ENCODE data around the gene HERC3.

Gene HERC3

GRCh38 chr4:88629826-88630225 is 37.5 kb downstream of the HERC3 start:
- no peak for TF ChIP-seq CTCF (IDR thresholded peaks at IDR 0.05)
- DNase-seq (ENCODE audit: low spot score), result no peak

GRCh38 chr4:88630756-88631155 is 38.5 kb downstream of the HERC3 start:
- Histone ChIP-seq H3K27ac (no peak overlapping the region), H3K4me3 (no peak overlapping the region)
- TF ChIP-seq CTCF (IDR thresholded peaks at IDR 0.05), result no peak
- DNase-seq (ENCODE audit: low spot score), result no peak

More at GRCh38 chr4:88629826-88630225, 37.5 kb downstream of the HERC3 start:
- Histone ChIP-seq H3K27ac (peak overlapping the region in 1 of 2 donors; percentile 8), H3K4me3 (no peak overlapping the region)

GRCh38 chr4:88643932-88644331 is 51.7 kb downstream of the HERC3 start:
- no peak overlapping the region for H3K4me3 ChIP-seq
- no peak for TF ChIP-seq CTCF (IDR thresholded peaks at IDR 0.05)
- no peak for DNase-seq (ENCODE audit: low spot score)
- H3K27ac ChIP-seq, result no peak overlapping the region

GRCh38 chr4:88645994-88646393 is 53.7 kb downstream of the HERC3 start:
- Histone ChIP-seq H3K27ac (no peak overlapping the region), H3K4me3 (no peak overlapping the region)
- TF ChIP-seq CTCF (IDR thresholded peaks at IDR 0.05), result no peak
- no peak for DNase-seq (ENCODE audit: low spot score)

GRCh38 chr4:88646528-88647280 is 54.4 kb downstream of the HERC3 start:
- no peak for DNase-seq (ENCODE audit: low spot score)
- H3K27ac ChIP-seq, result no peak overlapping the region
- no peak overlapping the region for H3K4me3 ChIP-seq
- no peak for TF ChIP-seq CTCF (IDR thresholded peaks at IDR 0.05)

- no peak for TF ChIP-seq CTCF (IDR thresholded peaks at IDR 0.05)
- no peak overlapping the region for H3K27ac ChIP-seq
- DNase-seq (ENCODE audit: low spot score), result no peak
- H3K4me3 ChIP-seq, result no peak overlapping the region
Measured at GRCh38 chr4:88649716-88650115, 57.4 kb downstream of the HERC3 start.

GRCh38 chr4:88653371-88653946 is 61.2 kb downstream of the HERC3 start:
- no peak for TF ChIP-seq CTCF (IDR thresholded peaks at IDR 0.05)
- H3K4me3 ChIP-seq, result no peak overlapping the region
- no peak for DNase-seq (ENCODE audit: low spot score)
- no peak overlapping the region for H3K27ac ChIP-seq

All from coronary artery (tissue), 2 donors.